Esophagus mucosa (tissue), 1 donor: ENCODE measurements around the gene FHOD3. TPM values are rescaled to one million over a fixed set of nuclear protein-coding genes. Genes with fewer than 3 reads are reported as not detected.

Source experiments
- ATAC-seq: fragments of 200-7000 bp; cut with Tn5 transposase; one replicate; pipeline ENCODE4 v1.9.1; 2020
- total RNA-seq: library from RNA; stranded (reverse); gene quantifications from one replicate; pipeline ENCODE4 v1.2.4, GENCODE V29; 2023
- donor health status: DM: yes; HTN: yes; CAD: no.

The FHOD3 gene
- total RNA-seq, 1 donor from 2014 or later: 3.0 TPM

DNA sequence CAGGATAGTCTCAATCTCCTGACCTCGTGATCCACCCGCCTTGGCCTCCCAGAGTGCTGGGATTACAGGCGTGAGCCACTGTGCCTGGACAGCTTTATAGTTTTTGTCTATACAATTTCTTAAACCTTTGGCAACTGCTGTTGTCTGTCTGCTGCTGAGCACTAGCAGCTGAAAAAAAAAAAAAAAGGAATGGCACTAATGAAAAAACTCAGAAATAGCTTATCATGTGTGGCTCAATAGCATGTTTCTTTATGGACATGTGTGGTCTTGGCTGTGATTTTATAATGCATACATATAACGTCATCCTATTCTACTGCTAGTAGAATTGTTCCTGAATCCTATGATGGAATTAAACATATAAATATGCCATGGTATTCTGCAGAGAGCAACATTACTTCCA lies 300.1 kb downstream of the FHOD3 start:
- ATAC-seq: no peak

GRCh38 chr18:36600548-36600947 lies 303.0 kb downstream of the FHOD3 start:
- no peak for ATAC-seq

DNA sequence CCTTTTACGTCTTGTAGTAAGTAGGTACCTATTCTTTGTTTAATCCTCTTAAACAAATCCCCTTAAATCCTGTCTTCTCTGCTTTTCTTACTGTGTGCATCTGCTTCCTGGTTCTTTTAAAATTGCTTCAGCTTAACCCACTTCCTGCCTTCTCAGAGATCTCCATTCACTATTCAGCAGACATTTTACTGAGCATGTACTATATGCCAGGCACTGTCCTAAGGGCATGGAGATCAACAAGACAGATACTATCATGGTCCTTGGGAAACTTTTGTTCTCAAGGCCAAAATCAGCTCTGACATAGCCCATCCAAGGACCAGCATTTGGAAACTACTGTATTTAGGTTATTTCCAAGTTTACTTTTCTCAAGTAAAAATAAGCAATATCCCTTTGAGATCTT lies 303.8 kb downstream of the FHOD3 start:
- peak; percentile 45 for ATAC-seq

DNA sequence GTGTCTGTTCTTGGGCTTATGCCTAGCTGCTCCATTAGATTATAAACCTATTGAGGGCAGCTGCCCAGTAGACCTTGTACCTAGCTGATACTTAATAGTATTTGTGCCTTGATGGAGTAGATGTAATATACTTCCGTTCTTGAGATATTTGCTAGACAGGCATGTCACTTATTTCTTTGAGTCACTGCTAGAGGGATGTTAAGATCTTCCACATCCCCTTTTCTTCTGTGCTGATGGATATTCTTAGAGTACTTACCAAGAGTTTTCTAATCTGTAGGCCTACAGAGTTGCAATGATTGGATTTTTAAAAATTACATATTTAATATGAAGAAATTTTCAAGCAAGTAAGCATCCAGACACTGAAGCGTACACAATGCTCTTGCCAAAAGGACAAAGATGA lies 304.6 kb downstream of the FHOD3 start:
- no peak for ATAC-seq

DNA sequence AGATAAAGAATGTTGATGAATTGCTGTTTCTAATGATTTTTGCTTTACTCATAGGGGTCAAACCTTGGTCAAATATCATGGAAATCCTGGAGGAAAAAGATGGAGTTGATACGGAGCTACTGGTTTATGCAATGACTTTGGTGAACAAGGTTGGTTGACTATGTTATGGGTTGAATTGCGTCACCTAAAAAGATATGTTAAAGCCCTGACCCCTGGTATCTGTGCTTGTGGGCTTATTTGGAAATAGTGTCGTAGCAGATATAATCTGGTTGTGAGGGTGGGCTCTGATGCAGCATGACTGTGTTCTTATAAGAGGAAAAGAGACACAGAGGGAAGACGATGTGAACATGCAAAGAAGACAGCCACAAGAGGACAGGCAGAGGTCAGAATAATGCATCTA lies 305.1 kb downstream of the FHOD3 start:
- no peak for ATAC-seq

DNA sequence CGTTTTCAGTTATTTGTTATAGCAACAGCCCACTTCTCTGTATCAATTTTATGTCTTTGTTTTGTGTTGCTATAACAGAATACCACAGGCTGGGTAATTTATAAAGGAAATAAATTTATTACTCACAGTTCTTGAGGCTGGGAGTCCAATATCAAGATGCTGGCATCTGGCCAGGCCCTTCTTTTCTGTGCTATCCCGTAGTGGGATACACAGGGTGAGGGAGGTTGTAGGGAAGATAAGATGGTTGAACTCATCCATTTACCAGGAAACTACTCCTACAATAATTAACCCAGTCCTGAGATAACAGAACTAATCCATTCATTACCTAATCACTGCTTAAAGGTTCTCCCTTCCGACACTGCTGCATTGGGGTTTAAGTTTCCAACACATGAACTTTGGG lies 310.6 kb downstream of the FHOD3 start:
- ATAC-seq: no peak

DNA sequence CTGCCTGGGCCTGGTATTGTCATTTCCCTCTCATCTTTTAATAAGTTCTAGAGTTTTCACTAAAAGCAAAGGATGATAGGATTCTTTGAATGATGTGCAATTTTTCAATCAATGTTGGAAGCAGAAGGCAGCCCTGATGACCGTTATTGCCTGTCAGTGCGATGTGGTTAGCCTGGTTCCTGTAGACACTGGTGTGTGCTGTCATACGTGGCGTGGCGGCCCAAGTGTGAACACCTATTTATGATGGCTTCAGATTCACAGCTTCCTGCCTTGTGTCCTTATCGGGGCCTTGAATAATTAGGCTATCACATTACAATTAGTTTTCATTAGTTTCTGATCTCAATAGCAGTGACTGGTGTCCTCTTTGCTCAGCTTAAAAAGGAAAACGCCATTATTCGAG lies 312.7 kb downstream of the FHOD3 start:
- ATAC-seq: no peak

GRCh38 chr18:36610661-36611060 lies 313.1 kb downstream of the FHOD3 start:
- no peak for ATAC-seq

GRCh38 chr18:36613069-36613468 lies 315.6 kb downstream of the FHOD3 start:
- ATAC-seq: no peak

- ATAC-seq: no peak
Measured at GRCh38 chr18:36613810-36614209, 316.3 kb downstream of the FHOD3 start.

DNA sequence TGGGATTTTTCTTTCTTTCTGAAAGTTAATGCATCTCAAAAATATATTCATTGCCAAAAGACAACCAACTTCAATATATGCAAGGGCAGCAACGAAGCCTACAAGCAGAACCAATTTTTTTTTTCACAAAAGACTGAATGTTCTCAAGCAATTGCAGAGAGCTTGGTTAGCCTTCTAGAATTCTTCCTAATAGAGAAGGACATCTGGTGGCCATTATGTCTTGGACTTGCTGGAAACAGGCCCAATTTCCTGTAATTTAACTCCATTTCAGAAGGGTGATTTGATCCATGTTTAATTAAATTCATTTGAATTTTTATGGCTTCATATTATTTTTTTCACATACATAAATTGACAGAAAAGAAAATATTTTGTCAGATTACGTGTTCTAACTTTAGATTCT lies 323.3 kb downstream of the FHOD3 start:
- ATAC-seq: no peak

GRCh38 chr18:36622610-36623009 lies 325.1 kb downstream of the FHOD3 start:
- ATAC-seq: no peak

DNA sequence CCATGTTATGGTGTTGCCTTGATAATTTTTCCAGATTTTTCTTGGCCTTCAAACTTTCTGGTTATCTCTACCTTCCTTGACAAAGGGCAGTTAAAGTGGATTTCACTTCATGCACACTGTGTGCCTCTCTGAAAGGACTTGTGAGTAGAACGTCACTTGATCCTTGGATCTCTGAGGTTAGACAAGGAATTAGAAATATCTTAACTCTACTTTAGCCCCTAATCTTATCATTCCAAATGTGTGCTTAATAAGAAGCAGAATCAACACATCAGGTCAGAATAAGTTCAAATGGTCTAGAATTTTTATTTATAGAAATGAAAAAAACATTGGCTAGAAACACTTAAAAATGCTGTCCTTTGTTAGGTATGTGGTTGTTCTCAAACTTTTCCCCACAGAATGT lies 325.6 kb downstream of the FHOD3 start:
- no peak for ATAC-seq

GRCh38 chr18:36623681-36624190 lies 326.2 kb downstream of the FHOD3 start:
- no peak for ATAC-seq

DNA sequence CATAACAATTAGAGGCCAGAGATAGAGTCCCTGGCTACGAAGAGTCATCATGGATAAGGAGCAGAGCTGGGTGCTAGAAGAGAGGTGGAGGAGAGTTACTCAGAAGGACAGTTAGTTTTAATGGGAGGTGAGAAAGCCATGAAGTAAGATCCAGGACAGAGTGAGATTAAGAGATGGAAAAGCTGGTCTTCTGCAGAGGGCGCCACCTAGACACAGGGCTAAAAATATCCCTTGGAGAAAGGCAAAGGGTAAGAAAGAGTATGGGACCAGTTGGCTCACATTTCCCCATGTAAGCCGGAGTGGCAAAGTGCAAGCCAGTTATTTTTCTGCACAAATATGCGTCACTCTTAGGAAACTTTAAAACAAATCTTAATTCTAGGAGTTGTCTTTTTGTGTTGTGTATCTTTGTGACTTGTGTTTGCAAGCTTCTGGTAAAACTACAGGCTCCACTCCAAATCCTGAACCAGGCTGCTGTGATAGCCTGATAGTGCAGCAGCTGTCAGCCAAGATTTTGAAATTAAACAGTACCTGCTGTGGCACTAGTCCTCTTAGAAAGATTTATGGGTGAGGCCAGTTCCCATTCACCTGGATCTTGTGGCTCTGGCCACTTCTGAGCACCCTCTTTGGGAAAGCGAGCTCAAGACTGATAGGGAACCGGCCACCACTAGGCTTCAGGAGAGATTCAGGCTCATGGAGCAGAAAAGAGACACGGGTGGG lies 327.1 kb downstream of the FHOD3 start:
- ATAC-seq: no peak

DNA sequence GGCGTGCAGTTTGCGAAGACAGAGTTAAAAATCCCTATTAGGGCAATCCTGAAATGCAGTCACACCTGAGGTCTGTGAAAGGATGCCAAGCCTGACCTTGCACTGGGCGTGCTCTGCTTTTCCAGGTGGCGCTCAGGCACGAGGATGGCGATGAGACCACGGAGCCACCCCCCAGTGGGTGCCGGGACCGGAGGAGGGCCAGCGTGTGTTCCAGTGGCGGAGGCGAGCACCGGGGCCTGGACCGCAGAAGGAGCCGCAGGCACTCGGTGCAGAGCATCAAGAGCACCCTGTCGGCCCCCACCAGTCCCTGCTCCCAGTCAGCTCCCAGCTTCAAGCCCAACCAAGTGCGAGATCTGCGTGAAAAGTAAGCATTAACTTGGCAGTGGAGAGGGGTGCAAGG lies 327.9 kb downstream of the FHOD3 start:
- no peak for ATAC-seq

- no peak for ATAC-seq
Measured at GRCh38 chr18:36627637-36628036, 330.1 kb downstream of the FHOD3 start.

DNA sequence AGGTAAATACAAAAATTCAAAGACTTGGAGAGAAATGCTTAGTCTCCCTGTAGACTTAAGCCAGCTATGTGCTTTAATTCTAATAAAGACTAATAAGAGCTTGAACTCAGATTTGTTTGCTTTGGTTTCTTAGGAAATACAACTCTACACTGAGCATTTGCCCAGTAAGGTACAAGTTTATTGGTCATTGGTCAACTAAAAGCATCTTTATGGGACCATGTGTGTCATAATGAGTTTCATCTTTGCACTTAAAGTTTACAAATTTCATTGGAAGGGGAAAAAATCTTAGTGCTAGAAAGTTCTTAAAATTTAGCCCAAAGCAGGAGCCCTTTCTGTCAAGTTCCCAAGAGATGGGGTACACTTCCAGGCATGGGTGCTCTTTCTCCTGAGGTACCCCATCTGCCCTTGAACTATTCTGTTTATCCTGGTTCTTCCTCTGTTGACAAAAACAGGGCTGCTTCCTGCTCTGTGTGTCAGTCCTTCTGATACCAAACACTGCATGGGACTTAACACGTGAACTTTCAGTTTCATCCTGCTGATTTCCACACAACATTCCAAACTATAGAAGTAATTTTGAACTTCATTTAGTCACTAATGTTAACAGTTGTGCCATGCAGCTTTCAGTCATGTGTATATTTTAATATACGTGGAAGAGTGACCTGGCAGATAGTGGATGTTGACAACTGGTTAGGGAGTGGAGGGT lies 331.1 kb downstream of the FHOD3 start:
- ATAC-seq: no peak

DNA sequence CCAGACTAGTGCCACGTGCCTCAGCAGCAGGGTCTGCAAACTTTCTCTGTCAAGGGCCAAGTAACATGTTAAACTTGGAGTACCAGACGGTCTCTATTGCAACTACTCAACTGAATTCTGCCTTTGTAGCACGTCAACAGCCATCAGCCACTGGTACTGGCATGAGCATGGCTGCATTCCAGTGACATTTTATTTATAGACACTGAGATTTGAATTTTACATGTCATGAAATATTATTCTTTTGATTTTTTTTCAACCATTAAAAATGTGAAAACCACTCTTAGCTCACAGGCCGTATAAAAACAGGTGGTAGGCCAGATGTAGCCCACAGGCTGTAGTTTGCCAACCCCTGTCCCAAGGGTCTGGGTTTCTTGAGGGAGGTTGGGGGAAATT lies 331.6 kb downstream of the FHOD3 start:
- ATAC-seq: no peak

- ATAC-seq: no peak
Measured at GRCh38 chr18:36629836-36630235, 332.3 kb downstream of the FHOD3 start.

DNA sequence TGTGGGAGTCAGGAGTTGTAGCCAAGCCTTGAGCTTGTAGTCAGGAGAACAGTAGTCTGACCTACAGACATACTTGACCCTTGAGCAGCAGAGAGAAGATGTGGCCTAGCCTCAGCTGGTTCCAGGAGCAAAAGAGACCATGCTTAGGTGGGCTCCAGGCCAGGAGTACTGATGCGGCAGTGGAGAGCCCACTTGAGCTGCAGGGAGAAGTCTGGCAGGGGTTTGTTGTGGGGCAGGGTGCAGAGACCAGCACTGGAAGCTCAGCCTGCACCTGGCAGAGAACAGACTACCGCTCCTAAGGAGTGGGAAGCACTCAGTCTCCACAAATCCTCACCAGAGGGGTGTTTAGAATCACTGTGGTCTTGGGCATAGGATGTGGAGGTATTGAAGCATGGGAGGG lies 333.4 kb downstream of the FHOD3 start:
- no peak for ATAC-seq

- ATAC-seq: no peak
Measured at GRCh38 chr18:36633961-36634412, 336.5 kb downstream of the FHOD3 start.

GRCh38 chr18:36634573-36635216 lies 337.2 kb downstream of the FHOD3 start:
- ATAC-seq: no peak
